HG03457 (cell line): ENCODE measurements around the gene SYNGR1.

Experiments used
- ATAC-seq: cut with Tn5 transposase; IDR thresholded peaks from one replicate; pipeline ENCODE4 v1.9.1; 2021; ENCODE audit warnings: moderate number of reproducible peaks; ENCODE audit not compliant: unreplicated experiment

The SYNGR1 gene

GRCh38 chr22:39368461-39368911, 18.7 kb downstream of the SYNGR1 start:
- no peak for ATAC-seq

- no peak for ATAC-seq
Measured at GRCh38 chr22:39369186-39369585, 19.4 kb downstream of the SYNGR1 start.

GRCh38 chr22:39369586-39369985, 19.8 kb downstream of the SYNGR1 start:
- ATAC-seq = no peak

- ATAC-seq = no peak
Measured at GRCh38 chr22:39371732-39372131, 21.9 kb downstream of the SYNGR1 start.

- no peak for ATAC-seq
Measured at GRCh38 chr22:39374191-39374590, 24.4 kb downstream of the SYNGR1 start.

GRCh38 chr22:39374801-39375200, 25.0 kb downstream of the SYNGR1 start:
- ATAC-seq = no peak

- no peak for ATAC-seq
Measured at GRCh38 chr22:39375646-39376045, 25.9 kb downstream of the SYNGR1 start.

GRCh38 chr22:39379756-39380730, 30.3 kb downstream of the SYNGR1 start:
- no peak for ATAC-seq

GRCh38 chr22:39381009-39381755, 31.4 kb downstream of the SYNGR1 start:
- no peak for ATAC-seq

GRCh38 chr22:39381930-39382329, 32.1 kb downstream of the SYNGR1 start:
- ATAC-seq = no peak

- no peak for ATAC-seq
Measured at GRCh38 chr22:39382410-39382809, 32.6 kb downstream of the SYNGR1 start.

GRCh38 chr22:39383841-39384625, 34.2 kb downstream of the SYNGR1 start:
- ATAC-seq = no peak

- no peak for ATAC-seq
Measured at GRCh38 chr22:39384750-39385480, 35.1 kb downstream of the SYNGR1 start.

GRCh38 chr22:39388261-39389011, 38.6 kb downstream of the SYNGR1 start:
- ATAC-seq = no peak

- no peak for ATAC-seq
Measured at GRCh38 chr22:39389420-39389819, 39.6 kb downstream of the SYNGR1 start.

- no peak for ATAC-seq
Measured at GRCh38 chr22:39392341-39392948, 42.7 kb downstream of the SYNGR1 start.

- no peak for ATAC-seq
Measured at GRCh38 chr22:39395936-39396796, 46.4 kb downstream of the SYNGR1 start.

GRCh38 chr22:39396797-39397195, 47.0 kb downstream of the SYNGR1 start:
- ATAC-seq = no peak
